Activated CD8-positive, alpha-beta memory T cell treated with anti-CD3 and anti-CD28 coated beads, Interleukin-2, amount 50 U/mL, for 4 hours (primary cell): Measurements from ENCODE around the gene LIPI.
"Not testable (repeated sequence)": the region's sequence is repeated elsewhere in the genome, so short reads cannot be mapped to it uniquely, and the experiment has no call there.

Experiments used
- DNase-seq: peaks from one replicate; pipeline ENCODE4 v3.0.0-alpha.2; 2020

The LIPI gene

GRCh38 chr21:14071902-14072734 is 138.6 kb downstream of the LIPI start:
- no peak for DNase-seq

GRCh38 chr21:14070968-14071367 is 139.8 kb downstream of the LIPI start:
- no peak for DNase-seq

- DNase-seq, result no peak
Measured at GRCh38 chr21:14070049-14070893, 140.5 kb downstream of the LIPI start.

- no peak for DNase-seq
Measured at GRCh38 chr21:14064296-14064645, 146.5 kb downstream of the LIPI start.

- not testable (repeated sequence) for DNase-seq
Measured at GRCh38 chr21:14063620-14064295, 147.0 kb downstream of the LIPI start.

- not testable (repeated sequence) for DNase-seq
Measured at GRCh38 chr21:14062684-14063083, 148.1 kb downstream of the LIPI start.

DNA sequence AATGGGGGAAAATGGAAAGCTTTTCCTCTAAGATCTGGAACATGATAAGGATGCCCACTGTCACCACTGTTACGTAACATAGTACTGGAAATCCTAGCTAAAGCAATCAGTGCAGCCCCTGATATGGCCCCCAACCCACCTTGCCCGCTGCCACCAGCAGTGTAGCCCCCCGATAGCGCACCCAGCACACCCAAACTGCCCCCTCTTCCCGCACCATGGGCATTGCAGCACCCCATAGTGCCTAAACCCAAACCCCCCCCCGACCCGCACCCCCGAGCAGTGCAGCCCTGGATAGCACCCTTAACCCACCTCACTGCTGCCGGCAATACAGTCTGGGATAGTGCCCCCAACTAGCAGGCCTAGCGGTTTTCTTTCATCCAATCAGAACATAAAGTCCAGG is 148.9 kb downstream of the LIPI start:
- DNase-seq, result not testable (repeated sequence)

DNA sequence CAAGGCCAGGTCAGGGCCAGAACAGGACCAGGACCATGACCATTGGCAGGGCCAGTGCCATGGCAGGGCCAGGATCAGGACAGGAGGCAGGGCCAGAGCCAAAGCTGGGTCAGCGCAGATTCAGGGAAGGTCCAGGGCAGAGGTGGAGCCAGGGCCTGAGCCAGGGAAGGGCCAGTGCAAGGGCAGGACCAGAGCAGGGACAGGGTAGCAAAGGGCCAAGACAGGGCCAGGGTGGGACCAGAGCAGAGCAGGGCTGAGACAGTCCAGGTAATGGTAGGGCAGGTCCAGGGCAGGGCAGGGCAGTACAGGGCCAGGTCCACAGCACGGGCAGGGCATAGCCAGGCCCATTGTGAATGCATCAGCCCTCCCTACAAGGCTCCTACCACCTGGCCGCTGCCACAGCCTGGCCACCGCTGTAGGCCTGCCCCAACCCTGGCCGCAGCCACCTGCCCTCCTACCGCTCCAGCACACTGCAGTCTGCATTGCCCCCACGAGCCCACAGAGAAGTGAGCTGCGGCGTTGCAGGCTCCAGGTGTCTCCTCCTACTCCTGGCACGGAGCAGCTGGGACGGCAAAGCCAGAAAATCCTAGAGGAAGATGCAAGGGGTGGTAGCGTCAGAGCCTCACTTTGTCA is 151.6 kb downstream of the LIPI start:
- DNase-seq, result not testable (repeated sequence)
